IMR-90 (cell line): ENCODE data around the gene PSMD1. TPM values are rescaled to one million over a fixed set of nuclear protein-coding genes. Genes with fewer than 3 reads are reported as not detected.
A peak's percentile ranks its signal among the peaks of the same experiment; 100 is the strongest.

Experiments used
- ATAC-seq: fragments of 200-7000 bp; cut with Tn5 transposase; 2 replicates; pipeline ENCODE4 v1.9.1; 2020; ENCODE audit warnings: low read depth, mild to moderate bottlenecking, moderate library complexity
- BruUV-seq: library from RNA; stranded (reverse); fragments of 400-500 nt; replicated peaks from 2 replicates; lab custom pipeline; 2021; lab: Mats Ljungman, UMichigan
- CTCF ChIA-PET: fragments of 300-600 bp; formaldehyde crosslinking; extraction: SDS; loops from one replicate; lab custom pipeline; 2021; ENCODE audit warnings: antibody characterized with exemption; lab: Yijun Ruan, JAX
- POLR2A ChIA-PET: fragments of 300-600 bp; sonication (Branson Sonifier 250); formaldehyde crosslinking; loops from one replicate; lab custom pipeline; 2022; ENCODE audit warnings: antibody characterized with exemption; ENCODE audit not compliant: unreplicated experiment; lab: Charles Lee
- DNase-seq: peaks from one replicate; pipeline ENCODE4 v3.0.0; 2013
- H2AFZ ChIP-seq: replicated peaks from 2 replicates; pipeline ENCODE3; 2013; ENCODE audit warnings: low read length, mild to moderate bottlenecking; ENCODE audit not compliant: poor library complexity
- H2AK5ac ChIP-seq: 2 replicates; pipeline ENCODE4 v1.6.1; 2013; ENCODE audit warnings: low read depth, low read length, inconsistent platforms
- H2AK9ac ChIP-seq: replicated peaks from 2 replicates; pipeline ENCODE3; 2013; ENCODE audit warnings: mild to moderate bottlenecking, low read depth, low read length, moderate library complexity; ENCODE audit not compliant: poor library complexity
- H2BK120ac ChIP-seq: 2 replicates; pipeline ENCODE4 v1.6.1; 2013; ENCODE audit warnings: low read depth, low read length, inconsistent platforms
- H2BK15ac ChIP-seq: 3 replicates; pipeline ENCODE4 v1.6.1; 2013; ENCODE audit warnings: low read depth, low read length, inconsistent platforms
- H2BK20ac ChIP-seq: 2 replicates; pipeline ENCODE4 v1.6.1; 2013; ENCODE audit warnings: low read depth, mild to moderate bottlenecking, inconsistent platforms, low read length, moderate library complexity
- H2BK5ac ChIP-seq: 2 replicates; pipeline ENCODE4 v1.6.1; 2013; ENCODE audit warnings: mild to moderate bottlenecking, low read depth, low read length, inconsistent platforms; ENCODE audit not compliant: poor library complexity, severe bottlenecking
- H3K14ac ChIP-seq: replicated peaks from 2 replicates; pipeline ENCODE4 v1.6.1; 2013; ENCODE audit warnings: low read depth, low read length, inconsistent platforms
- H3K18ac ChIP-seq: 2 replicates; pipeline ENCODE4 v1.6.1; 2013; ENCODE audit warnings: low read depth, low read length, control low read depth
- H3K23ac ChIP-seq: 2 replicates; pipeline ENCODE4 v1.6.1; 2013; ENCODE audit warnings: low read depth, low read length, inconsistent platforms
- H3K27ac ChIP-seq: 2 replicates; pipeline ENCODE4 v1.5.1; 2013; ENCODE audit warnings: mild to moderate bottlenecking, control low read depth, low read length; ENCODE audit not compliant: insufficient read depth
- H3K27me3 ChIP-seq: 2 replicates; pipeline ENCODE4 v1.6.1; 2013; ENCODE audit warnings: low read length; ENCODE audit not compliant: control insufficient read depth, insufficient read depth
- H3K36me3 ChIP-seq: 2 replicates; pipeline ENCODE4 v1.6.1; 2013; ENCODE audit warnings: low read length, mixed read lengths; ENCODE audit not compliant: control insufficient read depth, insufficient read depth
- H3K4ac ChIP-seq: 2 replicates; pipeline ENCODE4 v1.6.1; 2013; ENCODE audit warnings: low read depth, low read length, inconsistent platforms
- H3K4me1 ChIP-seq: 2 replicates; pipeline ENCODE4 v1.6.1; 2013; ENCODE audit warnings: low read length, mixed read lengths; ENCODE audit not compliant: control insufficient read depth, insufficient read depth
- H3K4me2 ChIP-seq: 2 replicates; pipeline ENCODE4 v1.6.1; 2013; ENCODE audit warnings: low read depth, mild to moderate bottlenecking, control low read depth, low read length, moderate library complexity
- H3K4me3 ChIP-seq: 2 replicates; pipeline ENCODE4 v1.5.1; 2013; ENCODE audit warnings: low read depth, mild to moderate bottlenecking, control low read depth, low read length, moderate library complexity; ENCODE audit not compliant: insufficient read depth
- H3K56ac ChIP-seq: 2 replicates; pipeline ENCODE4 v1.6.1; 2013; ENCODE audit warnings: low read length, inconsistent platforms; ENCODE audit not compliant: insufficient read depth; ENCODE audit errors: extremely low read depth
- H3K79me1 ChIP-seq, 2 experiments: 2 replicates each; pipeline ENCODE4 v1.6.1; 2013; ENCODE audit warnings: low read length in 2 of 2, inconsistent platforms in 1 of 2, low read depth in 1 of 2
- H3K9ac ChIP-seq: 2 replicates; pipeline ENCODE4 v1.6.1; 2013; ENCODE audit warnings: low read depth, low read length, control low read depth
- H3K9me1 ChIP-seq: 2 replicates; pipeline ENCODE4 v1.6.1; 2013; ENCODE audit warnings: low read length, inconsistent platforms; ENCODE audit not compliant: insufficient read depth
- H3K9me3 ChIP-seq: 2 replicates; pipeline ENCODE4 v1.6.1; 2013; ENCODE audit warnings: low read length; ENCODE audit not compliant: control insufficient read depth, insufficient read depth
- H4K20me1 ChIP-seq: 2 replicates; pipeline ENCODE4 v1.6.1; 2013; ENCODE audit warnings: low read length, inconsistent platforms; ENCODE audit not compliant: insufficient read depth
- H4K5ac ChIP-seq: 2 replicates; pipeline ENCODE4 v1.6.1; 2013; ENCODE audit warnings: mild to moderate bottlenecking, low read depth, low read length, control low read depth
- H4K8ac ChIP-seq, 2 experiments: 2 replicates each; pipeline ENCODE4 v1.6.1; 2013; ENCODE audit warnings: low read depth in 2 of 2, low read length in 2 of 2, control low read depth in 1 of 2, inconsistent platforms in 1 of 2
- H4K91ac ChIP-seq: 2 replicates; pipeline ENCODE4 v1.6.1; 2013; ENCODE audit warnings: low read depth, low read length, inconsistent platforms; ENCODE audit not compliant: insufficient read depth
- CEBPB ChIP-seq: IDR thresholded peaks from 2 replicates; pipeline ENCODE4 v1.6.1; 2012; ENCODE audit warnings: low read depth, low read length, improper control_type of control experiment
- MAFK ChIP-seq: IDR thresholded peaks from 2 replicates; pipeline ENCODE4 v1.6.1; 2012; ENCODE audit warnings: low read depth, low read length, improper control_type of control experiment
- MAZ ChIP-seq: IDR thresholded peaks from 2 replicates; pipeline ENCODE4 v1.6.1; 2012; ENCODE audit warnings: low read depth, mild to moderate bottlenecking, low read length, improper control_type of control experiment, moderate library complexity, borderline replicate concordance
- MXI1 ChIP-seq: IDR thresholded peaks from 2 replicates; pipeline ENCODE4 v1.6.1; 2012; ENCODE audit warnings: low read depth, mild to moderate bottlenecking, low read length, moderate library complexity, borderline replicate concordance
- RAD21 ChIP-seq: IDR thresholded peaks from 2 replicates; pipeline ENCODE4 v1.6.1; 2012; ENCODE audit warnings: low read length, improper control_type of control experiment
- RCOR1 ChIP-seq: IDR thresholded peaks from 2 replicates; pipeline ENCODE4 v1.6.1; 2012; ENCODE audit warnings: mild to moderate bottlenecking, low read length, improper control_type of control experiment; ENCODE audit not compliant: insufficient replicate concordance
- SMC3 ChIP-seq: fragments of 150-350 bp; IDR thresholded peaks from 2 replicates; pipeline ENCODE4 v1.6.1; 2016; ENCODE audit warnings: low read depth, mild to moderate bottlenecking, antibody characterized with exemption, low read length, moderate library complexity
- whole genome bisulfite sequencing, 2 experiments: methylation state at CpG; one replicate each; pipeline versions ENCODE4 v1.1.5 to v1.1.7; 2013; ENCODE audit warnings: missing lambda C conversion rate in 2 of 2; ENCODE audit not compliant: insufficient read length in 1 of 2; ENCODE audit errors: extremely low coverage in 2 of 2; 5-methylcytosine and 5-hydroxymethylcytosine counted together
- dilution Hi-C: fragments of 300-500 bp; cut with HindIII; formaldehyde crosslinking; loops from one replicate; pipeline ENCODE4 v1.14.3; 2018; ENCODE audit warnings: low sequenced_read_pairs; ENCODE audit not compliant: unreplicated experiment
- in situ Hi-C: fragments of 300-500 bp; cut with MboI; formaldehyde crosslinking; loops from 3 replicates; pipeline ENCODE4 v1.14.3; 2019; ENCODE audit warnings: low sequenced_read_pairs, inconsistent platforms, mixed read lengths
- intact Hi-C: fragments of 100-400 bp; cut with micrococcal nuclease; formaldehyde crosslinking; loops from 2 replicates; pipeline ENCODE4 v1.10.0; 2022
- polyA plus RNA-seq, 3 experiments: library from polyadenylated mRNA; depleted of rRNA; stranded (reverse); fragments of >200 nt; gene quantifications; 2 replicates each; pipeline ENCODE4 v1.2.3, GENCODE V29; 2012; ENCODE audit warnings: low replicate concordance in 1 of 3
- total RNA-seq: library from RNA; depleted of rRNA; stranded (reverse); fragments of >200 nt; gene quantifications from 2 replicates; pipeline ENCODE4 v1.2.3, GENCODE V29; 2012
- TF ChIP-seq, protein P1 (sequence below): conservative IDR thresholded peaks from 2 replicates; pipeline ENCODE4 v1.5.1; 2012; ENCODE audit warnings: mild to moderate bottlenecking, low read depth, low read length, improper control_type of control experiment

The PSMD1 gene
- total and polyA plus RNA-seq, 2 of the 4 experiments (the other 2 are of a cell fraction) = 89.8 to 181 TPM

DNA sequence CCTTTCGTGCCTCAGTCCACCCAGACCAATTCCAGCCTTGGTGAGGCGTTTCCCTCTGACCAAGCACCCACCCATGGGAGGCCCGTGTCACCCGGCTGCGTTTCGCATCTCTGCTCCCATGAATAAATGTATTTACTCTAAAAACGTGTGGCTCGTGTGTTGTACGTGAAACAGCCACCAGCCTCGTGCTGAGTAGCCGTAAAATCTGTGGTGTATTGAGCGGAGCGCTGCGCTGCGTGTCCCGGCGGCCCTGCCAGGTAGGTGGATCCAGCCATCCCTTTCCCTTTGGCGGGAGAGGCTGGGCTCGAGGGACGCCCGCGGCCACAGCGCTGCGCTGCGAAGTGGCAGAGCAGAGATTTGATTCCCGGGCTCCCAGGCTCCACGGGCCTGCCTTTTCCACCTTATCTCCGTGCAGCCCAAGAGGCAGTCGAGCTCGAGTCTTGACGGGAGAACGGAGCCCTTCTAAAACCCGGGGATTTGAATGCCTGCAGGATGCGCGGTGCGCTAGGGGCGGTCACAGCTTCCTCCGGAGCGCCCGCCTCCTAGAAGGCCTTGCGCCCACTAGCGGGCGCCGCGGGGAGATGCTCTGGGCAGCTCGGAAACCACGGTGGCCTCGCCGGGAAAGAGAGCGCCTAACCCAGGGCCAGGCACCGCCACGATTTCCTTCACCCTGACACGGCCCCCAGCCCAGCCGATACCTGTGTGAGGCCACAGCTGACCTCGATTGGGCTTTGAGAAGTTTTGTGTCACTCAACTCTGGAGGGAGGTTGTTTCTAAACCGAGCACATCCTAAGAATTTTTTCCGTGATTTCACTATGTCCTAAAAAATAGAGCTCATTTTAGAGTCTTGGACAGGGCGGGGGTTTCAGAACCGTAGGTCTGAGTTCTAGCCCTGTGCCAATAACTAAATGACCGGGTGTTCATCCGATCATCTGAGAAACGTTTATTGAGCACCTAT, 3.9 kb upstream of the PSMD1 start:
- peak overlapping the region; percentile 73; the same call in 1 of the 2 replicates for H2BK120ac ChIP-seq
- peak; percentile 77 for DNase-seq
- ATAC-seq = peak; percentile 83
- H4K20me1 ChIP-seq = peaks cover 7% of the 10 kb centered on the region; the same call in 1 of the 2 replicates
- dilution Hi-C loops = no loop called here
- peak overlapping the region; percentile 68 for H4K91ac ChIP-seq
- intact Hi-C loops = loop anchor here (1.0 kb wide), 2 partner anchors 150 to 228 kb away; no protein-coding TSS in a partner anchor
- peak overlapping the region; percentile 93 for H3K4me2 ChIP-seq
- H3K36me3 ChIP-seq = no peaks in the 10 kb centered on the region
- in situ Hi-C loops = no loop called here
- H2AK5ac ChIP-seq = no peak overlapping the region
- peaks cover 8% of the 10 kb centered on the region; the same call in 1 of the 2 replicates for H3K9me1 ChIP-seq
- no peaks in the 10 kb centered on the region for H3K4me1 ChIP-seq
- no peak overlapping the region for H3K18ac ChIP-seq
- peak overlapping the region; percentile 59 for H3K4me3 ChIP-seq
- H4K5ac ChIP-seq = peak overlapping the region; percentile 88
- H3K23ac ChIP-seq = 0 out of 2 replicates have a peak overlapping the region, but pooled peaks have one; percentile 86
- H3K79me1 ChIP-seq = no peaks in the 10 kb centered on the region; a peak in 1 of 4 replicates
- peaks cover 24% of the 10 kb centered on the region for H3K27me3 ChIP-seq
- peak overlapping the region; percentile 78 for H2AK9ac ChIP-seq
- H3K14ac ChIP-seq = peak overlapping the region; percentile 94; the same call in 1 of the 2 replicates
- H2BK5ac ChIP-seq = no peak overlapping the region
- H3K27ac ChIP-seq = no peak overlapping the region; the same call in 1 of the 2 replicates
- TF ChIP-seq RCOR1 = no peak
- peak; percentile 53 for TF ChIP-seq RAD21
- no peak for TF ChIP-seq CEBPB
- TF ChIP-seq, protein P1, sequence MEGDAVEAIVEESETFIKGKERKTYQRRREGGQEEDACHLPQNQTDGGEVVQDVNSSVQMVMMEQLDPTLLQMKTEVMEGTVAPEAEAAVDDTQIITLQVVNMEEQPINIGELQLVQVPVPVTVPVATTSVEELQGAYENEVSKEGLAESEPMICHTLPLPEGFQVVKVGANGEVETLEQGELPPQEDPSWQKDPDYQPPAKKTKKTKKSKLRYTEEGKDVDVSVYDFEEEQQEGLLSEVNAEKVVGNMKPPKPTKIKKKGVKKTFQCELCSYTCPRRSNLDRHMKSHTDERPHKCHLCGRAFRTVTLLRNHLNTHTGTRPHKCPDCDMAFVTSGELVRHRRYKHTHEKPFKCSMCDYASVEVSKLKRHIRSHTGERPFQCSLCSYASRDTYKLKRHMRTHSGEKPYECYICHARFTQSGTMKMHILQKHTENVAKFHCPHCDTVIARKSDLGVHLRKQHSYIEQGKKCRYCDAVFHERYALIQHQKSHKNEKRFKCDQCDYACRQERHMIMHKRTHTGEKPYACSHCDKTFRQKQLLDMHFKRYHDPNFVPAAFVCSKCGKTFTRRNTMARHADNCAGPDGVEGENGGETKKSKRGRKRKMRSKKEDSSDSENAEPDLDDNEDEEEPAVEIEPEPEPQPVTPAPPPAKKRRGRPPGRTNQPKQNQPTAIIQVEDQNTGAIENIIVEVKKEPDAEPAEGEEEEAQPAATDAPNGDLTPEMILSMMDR = peak; percentile 91
- no peak for TF ChIP-seq MAFK
- peak; percentile 27; the same call in 1 of the 2 replicates for TF ChIP-seq MAZ
- TF ChIP-seq SMC3 = peak; percentile 44
- TF ChIP-seq MXI1 = no peak
- WGBS, 2 experiments = 19% methylated on average over 21 of the region's 62 CpGs; no CpG with 5 or more reads in 1 of the 2 experiments
- H3K4ac ChIP-seq = peak overlapping the region; percentile 58; the same call in 1 of the 2 replicates
- peak overlapping the region; percentile 89 to 98; a peak in 3 of 4 replicates for H4K8ac ChIP-seq
- BruUV-seq = no TSS peak
- ChIA-PET POLR2A (no interaction called here), CTCF (interaction anchor here (0.9 to 1.4 kb wide), 7 partner anchors 9 to 228 kb away, joined by 3 to 11 read pairs (median 4); no protein-coding TSS in a partner anchor)
- peak overlapping the region; percentile 74 for H3K9ac ChIP-seq
- H2BK15ac ChIP-seq = no peak overlapping the region; the same call in 2 of the 3 replicates
- no peak overlapping the region for H2BK20ac ChIP-seq
- peak overlapping the region; percentile 99 for H2AFZ ChIP-seq
- no peak overlapping the region for H3K56ac ChIP-seq
- H3K9me3 ChIP-seq = no peaks in the 10 kb centered on the region
